HG03520 (cell line): ENCODE data around the gene SLC48A1.
A peak's percentile ranks its signal among the peaks of the same experiment; 100 is the strongest.

ENCODE experiments used
- ATAC-seq: cut with Tn5 transposase; IDR thresholded peaks from one replicate; pipeline ENCODE4 v1.9.1; 2021; ENCODE audit warnings: mild to moderate bottlenecking, moderate library complexity; ENCODE audit not compliant: unreplicated experiment

The SLC48A1 gene

GRCh38 chr12:47776471-47777143, 3.6 kb downstream of the SLC48A1 start:
- ATAC-seq: no peak

GRCh38 chr12:47777151-47777550, 4.1 kb downstream of the SLC48A1 start:
- no peak for ATAC-seq

- no peak for ATAC-seq
Measured at GRCh38 chr12:47777741-47778558, 4.9 kb downstream of the SLC48A1 start.

- no peak for ATAC-seq
Measured at GRCh38 chr12:47778881-47779280, 5.8 kb downstream of the SLC48A1 start.

GRCh38 chr12:47779301-47779942, 6.4 kb downstream of the SLC48A1 start:
- ATAC-seq: peak; percentile 89

- ATAC-seq: no peak
Measured at GRCh38 chr12:47779943-47780504, 7.0 kb downstream of the SLC48A1 start.

- no peak for ATAC-seq
Measured at GRCh38 chr12:47781479-47782371, 8.7 kb downstream of the SLC48A1 start.

- no peak for ATAC-seq
Measured at GRCh38 chr12:47782372-47782770, 9.3 kb downstream of the SLC48A1 start.

- ATAC-seq: no peak
Measured at GRCh38 chr12:47783024-47783755, 10.2 kb downstream of the SLC48A1 start.

GRCh38 chr12:47783821-47784819, 11.1 kb downstream of the SLC48A1 start:
- no peak for ATAC-seq

GRCh38 chr12:47785036-47785886, 12.2 kb downstream of the SLC48A1 start:
- no peak for ATAC-seq

- no peak for ATAC-seq
Measured at GRCh38 chr12:47785887-47786661, 13.0 kb downstream of the SLC48A1 start.

GRCh38 chr12:47786662-47787280, 13.7 kb downstream of the SLC48A1 start:
- ATAC-seq: no peak

GRCh38 chr12:47787596-47788319, 14.7 kb downstream of the SLC48A1 start:
- ATAC-seq: no peak

GRCh38 chr12:47789141-47789540, 16.1 kb downstream of the SLC48A1 start:
- ATAC-seq: no peak
